HepG2 (cell line): ENCODE measurements around the gene CTAG1A. TPM values are rescaled to one million over a fixed set of nuclear protein-coding genes. Genes with fewer than 3 reads are reported as not detected.

ENCODE experiments used
- AHR ChIP-seq: IDR thresholded peaks from 2 replicates; pipeline ENCODE4 v1.6.1; 2018; ENCODE audit warnings: missing genetic modification reagents, missing compliant biosample characterization
- ARID5B ChIP-seq: IDR thresholded peaks from 2 replicates; pipeline ENCODE4 v1.4.0; 2020; ENCODE audit warnings: mild to moderate bottlenecking, missing genetic modification reagents
- ARNTL ChIP-seq: sonication (generic); formaldehyde crosslinking; IDR thresholded peaks from 2 replicates; pipeline ENCODE4 v1.4.0; 2020; ENCODE audit warnings: mild to moderate bottlenecking, missing genetic modification reagents
- CERS6 ChIP-seq: sonication (generic); formaldehyde crosslinking; IDR thresholded peaks from 2 replicates; pipeline ENCODE4 v1.5.0; 2020; ENCODE audit warnings: missing genetic modification reagents
- GABPB1 ChIP-seq: IDR thresholded peaks from 2 replicates; pipeline ENCODE4 v1.6.1; 2016; ENCODE audit warnings: mild to moderate bottlenecking, missing genetic modification reagents, moderate library complexity, missing compliant biosample characterization
- HNRNPUL1 ChIP-seq: fragments of 200-400 bp; formaldehyde crosslinking; IDR thresholded peaks from 2 replicates; pipeline ENCODE4 v1.6.1; 2017; ENCODE audit warnings: low read depth, mild to moderate bottlenecking, low read length, moderate library complexity
- MYC ChIP-seq: sonication (generic); formaldehyde crosslinking; IDR thresholded peaks from 2 replicates; pipeline ENCODE4 v1.9.0; 2021; ENCODE audit warnings: missing genetic modification reagents, borderline replicate concordance
- NR2F1 ChIP-seq, 2 experiments: fragments of 450-650 bp in 1 of 2; formaldehyde crosslinking in 1 of 2; IDR thresholded peaks; 2 replicates each; pipeline versions ENCODE4 v1.5.0 to v1.6.1; 2016 to 2020; ENCODE audit warnings: mild to moderate bottlenecking in 1 of 2, missing compliant biosample characterization in 1 of 2, missing genetic modification reagents in 1 of 2, moderate library complexity in 1 of 2
- SP5 ChIP-seq: IDR thresholded peaks from 2 replicates; pipeline ENCODE4 v1.6.1; 2016; ENCODE audit warnings: low read depth, borderline replicate concordance
- SRSF1 ChIP-seq: fragments of 200-400 bp; formaldehyde crosslinking; optimal IDR thresholded peaks from 2 replicates; pipeline ENCODE3; 2017; ENCODE audit warnings: mild to moderate bottlenecking, low read depth, low read length, moderate library complexity
- TAF1 ChIP-seq: sonication (generic); formaldehyde crosslinking; IDR thresholded peaks from 2 replicates; pipeline ENCODE4 v1.4.0; 2020; ENCODE audit warnings: missing genetic modification reagents
- ZBTB10 ChIP-seq: sonication (generic); formaldehyde crosslinking; IDR thresholded peaks from 2 replicates; pipeline ENCODE4 v1.4.0; 2020; ENCODE audit warnings: missing genetic modification reagents, borderline replicate concordance
- ZFYVE20 ChIP-seq: sonication (generic); formaldehyde crosslinking; IDR thresholded peaks from 2 replicates; pipeline ENCODE4 v1.8.0; 2023; ENCODE audit warnings: low read depth, mild to moderate bottlenecking, moderate library complexity, missing genetic modification reagents, borderline replicate concordance
- ZMAT3 ChIP-seq: sonication (generic); formaldehyde crosslinking; conservative IDR thresholded peaks from 2 replicates; pipeline ENCODE4 v1.7.0; 2021; ENCODE audit warnings: missing genetic modification reagents
- ZNF577 ChIP-seq: sonication (generic); formaldehyde crosslinking; IDR thresholded peaks from 2 replicates; pipeline ENCODE4 v1.4.0; 2020; ENCODE audit warnings: mild to moderate bottlenecking, low read depth, missing genetic modification reagents, borderline replicate concordance
- ZSCAN12 ChIP-seq: sonication (generic); formaldehyde crosslinking; IDR thresholded peaks from 2 replicates; pipeline ENCODE4 v1.9.0; 2021; ENCODE audit warnings: mild to moderate bottlenecking, missing genetic modification reagents
- ZSCAN25 ChIP-seq: sonication (generic); formaldehyde crosslinking; IDR thresholded peaks from 2 replicates; pipeline ENCODE4 v1.8.0; 2022; ENCODE audit warnings: mild to moderate bottlenecking, missing genetic modification reagents
- polyA plus RNA-seq, 8 experiments: library from polyadenylated mRNA; depleted of rRNA in 3 of 8; stranded (reverse) in 7 of 8; unstranded in 1 of 8; fragments of >200 nt; fragmentation: Illumina TruSeq in 4 of 8; extraction: Trizol in 4 of 8; gene quantifications; 2 replicates each; pipeline versions ENCODE4 v1.2.1 to v1.2.3, GENCODE V29; 2011 to 2016; ENCODE audit warnings: low read depth in 4 of 8, missing spikeins in 1 of 8, mixed read lengths in 1 of 8; ENCODE audit not compliant: insufficient read depth in 1 of 8
- total RNA-seq, 5 experiments: library from RNA; depleted of rRNA; stranded (reverse); fragments of >200 nt; fragmentation: Illumina TruSeq; extraction: Trizol; gene quantifications; 2 replicates each; pipeline ENCODE4 v1.2.3, GENCODE V29; 2016; ENCODE audit warnings: low read depth in 1 of 5
- TF ChIP-seq, protein P1 (sequence below): sonication (generic); formaldehyde crosslinking; IDR thresholded peaks from 2 replicates; pipeline ENCODE4 v1.9.0; 2021; ENCODE audit warnings: missing genetic modification reagents, borderline replicate concordance

CTAG1A gene
- total and polyA plus RNA-seq, 2 of the 13 experiments (the other 11 are each of a cell fraction or from before 2014, with no cell fraction given) = not detected

- TF ChIP-seq ZBTB10 (peak; percentile 56; the same call in 1 of the 2 replicates), GABPB1 (CRISPR knock-in tag) (peak; percentile 29; the same call in 1 of the 2 replicates), ZSCAN25 (CRISPR knock-in tag) (no peak), ZSCAN12 (no peak), NR2F1 (CRISPR knock-in tag; IDR thresholded peaks at IDR 0.05) (peak; percentile 84 to 88), ZMAT3 (CRISPR knock-in tag) (no peak; the same call in 1 of the 2 replicates), ZFYVE20 (CRISPR knock-in tag) (no peak), AHR (CRISPR knock-in tag) (no peak), SP5 (CRISPR knock-in tag) (peak; percentile 67; the same call in 1 of the 2 replicates), SRSF1 (no peak), ZNF577 (CRISPR knock-in tag) (no peak), TAF1 (no peak), MYC (CRISPR knock-in tag) (peak; percentile 49; the same call in 1 of the 2 replicates), ARID5B (CRISPR knock-in tag) (peak; percentile 69; the same call in 1 of the 2 replicates), HNRNPUL1 (no peak), ARNTL (CRISPR knock-in tag) (no peak), CERS6 (CRISPR knock-in tag) (no peak)
- TF ChIP-seq, protein P1, sequence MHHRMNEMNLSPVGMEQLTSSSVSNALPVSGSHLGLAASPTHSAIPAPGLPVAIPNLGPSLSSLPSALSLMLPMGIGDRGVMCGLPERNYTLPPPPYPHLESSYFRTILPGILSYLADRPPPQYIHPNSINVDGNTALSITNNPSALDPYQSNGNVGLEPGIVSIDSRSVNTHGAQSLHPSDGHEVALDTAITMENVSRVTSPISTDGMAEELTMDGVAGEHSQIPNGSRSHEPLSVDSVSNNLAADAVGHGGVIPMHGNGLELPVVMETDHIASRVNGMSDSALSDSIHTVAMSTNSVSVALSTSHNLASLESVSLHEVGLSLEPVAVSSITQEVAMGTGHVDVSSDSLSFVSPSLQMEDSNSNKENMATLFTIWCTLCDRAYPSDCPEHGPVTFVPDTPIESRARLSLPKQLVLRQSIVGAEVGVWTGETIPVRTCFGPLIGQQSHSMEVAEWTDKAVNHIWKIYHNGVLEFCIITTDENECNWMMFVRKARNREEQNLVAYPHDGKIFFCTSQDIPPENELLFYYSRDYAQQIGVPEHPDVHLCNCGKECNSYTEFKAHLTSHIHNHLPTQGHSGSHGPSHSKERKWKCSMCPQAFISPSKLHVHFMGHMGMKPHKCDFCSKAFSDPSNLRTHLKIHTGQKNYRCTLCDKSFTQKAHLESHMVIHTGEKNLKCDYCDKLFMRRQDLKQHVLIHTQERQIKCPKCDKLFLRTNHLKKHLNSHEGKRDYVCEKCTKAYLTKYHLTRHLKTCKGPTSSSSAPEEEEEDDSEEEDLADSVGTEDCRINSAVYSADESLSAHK = no peak
These were observed 42.8 kb upstream of the CTAG1A start (continued) for GRCh38 chrX:154541896-154542722.
